K562 (cell line): ENCODE results near the gene MECR. TPM values are rescaled to one million over a fixed set of nuclear protein-coding genes. Genes with fewer than 3 reads are reported as not detected.

Experiments used
- BRF1 ChIP-seq: IDR thresholded peaks from 3 replicates; pipeline ENCODE4 v1.6.1; 2011; ENCODE audit warnings: borderline replicate concordance, mild to moderate bottlenecking; ENCODE audit not compliant: insufficient read length; ENCODE audit errors: extremely low read depth
- CSDE1 ChIP-seq, 2 experiments: fragments of 450-650 bp; IDR thresholded peaks; 2 replicates each; pipeline ENCODE4 v1.6.1; 2016; ENCODE audit warnings: mild to moderate bottlenecking in 1 of 2
- E2F8 ChIP-seq: fragments of 450-650 bp; IDR thresholded peaks from 2 replicates; pipeline ENCODE4 v1.7.1; 2018; ENCODE audit warnings: mild to moderate bottlenecking, low read depth; ENCODE audit not compliant: partially characterized antibody
- EZH2 ChIP-seq: IDR thresholded peaks from 2 replicates; pipeline ENCODE4 v1.6.1; 2012; ENCODE audit warnings: low read depth, mild to moderate bottlenecking, inconsistent platforms, low read length, borderline replicate concordance
- GTF2F1 ChIP-seq: IDR thresholded peaks from 2 replicates; pipeline ENCODE4 v1.6.1; 2011; ENCODE audit warnings: low read depth, low read length, improper control_type of control experiment
- IRF2 ChIP-seq: sonication (generic); formaldehyde crosslinking; IDR thresholded peaks from 2 replicates; pipeline ENCODE4 v1.8.1; 2022; ENCODE audit warnings: mild to moderate bottlenecking, missing genetic modification reagents
- KAT7 ChIP-seq: sonication (generic); formaldehyde crosslinking; IDR thresholded peaks from 2 replicates; pipeline ENCODE4 v1.8.0; 2022; ENCODE audit warnings: missing genetic modification reagents, mild to moderate bottlenecking, borderline replicate concordance
- MYC ChIP-seq, 2 experiments: fragments of 250-450 bp in 1 of 2; sonication (Bioruptor Pico) in 1 of 2; IDR thresholded peaks; 2 replicates each; pipeline versions ENCODE4 v1.5.1 to v1.6.1; 2012 to 2021; ENCODE audit warnings: low read depth in 2 of 2, borderline replicate concordance in 1 of 2, improper control_type of control experiment in 1 of 2, low read length in 1 of 2, mild to moderate bottlenecking in 1 of 2, moderate library complexity in 1 of 2
- NCOA1 ChIP-seq: fragments of 450-650 bp; IDR thresholded peaks from 2 replicates; pipeline ENCODE4 v1.6.1; 2016; ENCODE audit warnings: low read depth
- PTRF ChIP-seq: fragments of 450-650 bp; IDR thresholded peaks from 2 replicates; pipeline ENCODE4 v1.6.1; 2016; ENCODE audit warnings: mild to moderate bottlenecking, missing genetic modification characterization, missing compliant biosample characterization
- RB1 ChIP-seq: fragments of 450-650 bp; IDR thresholded peaks from 2 replicates; pipeline ENCODE4 v1.6.1; 2017; ENCODE audit warnings: low read depth, mild to moderate bottlenecking
- SMARCA5 ChIP-seq: fragments of 450-650 bp; IDR thresholded peaks from 2 replicates; pipeline ENCODE4 v1.6.1; 2016
- TRIM25 ChIP-seq: fragments of 450-650 bp; IDR thresholded peaks from 2 replicates; pipeline ENCODE4 v1.7.0; 2016; ENCODE audit warnings: borderline replicate concordance
- UBTF ChIP-seq, 2 experiments: IDR thresholded peaks; 2 replicates each; pipeline ENCODE4 v1.6.1; 2012; ENCODE audit warnings: improper control_type of control experiment in 2 of 2, low read depth in 2 of 2, low read length in 2 of 2, borderline replicate concordance in 1 of 2
- ZFP30 ChIP-seq: fragments of 250-450 bp; sonication (Bioruptor Pico); IDR thresholded peaks from 2 replicates; pipeline ENCODE4 v1.8.0; 2022; ENCODE audit warnings: moderate library complexity, mild to moderate bottlenecking, inconsistent platforms, borderline replicate concordance
- ZNF41 ChIP-seq: fragments of 250-450 bp; sonication (Bioruptor Pico); conservative IDR thresholded peaks from 2 replicates; pipeline ENCODE4 v1.4.0; 2020; ENCODE audit warnings: mild to moderate bottlenecking
- ZNF449 ChIP-seq: fragments of 250-450 bp; sonication (Bioruptor Pico); IDR thresholded peaks from 2 replicates; pipeline ENCODE4 v1.8.0; 2022; ENCODE audit warnings: moderate library complexity, mild to moderate bottlenecking, inconsistent platforms
- ZNF583 ChIP-seq: fragments of 250-450 bp; sonication (Bioruptor Pico); IDR thresholded peaks from 2 replicates; pipeline ENCODE4 v1.4.0; 2020
- polyA plus RNA-seq, 8 experiments: library from polyadenylated mRNA; depleted of rRNA in 4 of 8; stranded (reverse) in 5 of 8; unstranded in 3 of 8; fragments of >200 nt; fragmentation: Nextera tagmentation in 2 of 8; fragmentation: Illumina TruSeq in 1 of 8; extraction: Ambion mirVana in 2 of 8; extraction: Trizol in 1 of 8; gene quantifications; 2 replicates each; pipeline versions ENCODE4 v1.2.1 to v1.2.3, GENCODE V29; 2011 to 2014; ENCODE audit warnings: inconsistent platforms in 1 of 8, missing spikeins in 1 of 8
- total RNA-seq, 7 experiments: library from RNA; depleted of rRNA in 6 of 7; stranded (reverse); fragments of >200 nt in 6 of 7; fragmentation: Illumina TruSeq in 2 of 7; extraction: Trizol in 2 of 7; gene quantifications; 2 replicates each; pipeline versions ENCODE4 v1.2.1 to v1.2.3, GENCODE V29; 2011 to 2021; ENCODE audit warnings: low replicate concordance in 1 of 7

MECR gene
- total and polyA plus RNA-seq, 9 of the 15 experiments (the other 6 are each of a cell fraction or from before 2014, with no cell fraction given) = 10.4 to 58.6 (median 42.9) TPM

- TF ChIP-seq KAT7 (CRISPR knock-in tag) (peak; percentile 72; the same call in 1 of the 2 replicates), ZNF41 (CRISPR knock-in tag) (0 out of 2 replicates have a peak, but pooled peaks have one; percentile 13), GTF2F1 (0 out of 2 replicates have a peak, but pooled peaks have one; percentile 26), BRF1 (no peak), EZH2 (peak; percentile 46; the same call in 1 of the 2 replicates), UBTF (IDR thresholded peaks at IDR 0.05; ENCODE audit: borderline replicate concordance in 1 of 2, low read depth in 2 of 2, low read length in 2 of 2) (peak in 1 of 2 experiments; percentile 35; a peak in 1 of 4 replicates), ZNF583 (CRISPR knock-in tag) (peak; percentile 69; the same call in 1 of the 2 replicates), RB1 (0 out of 2 replicates have a peak, but pooled peaks have one; percentile 17), ZFP30 (CRISPR knock-in tag) (peak; percentile 92; the same call in 1 of the 2 replicates), MYC (IDR thresholded peaks at IDR 0.05; ENCODE audit: low read depth, low read length) (peak; percentile 83), MYC (CRISPR knock-in tag; IDR thresholded peaks at IDR 0.05; ENCODE audit: borderline replicate concordance, low read depth) (no peak), TRIM25 (peak; percentile 100), IRF2 (CRISPR knock-in tag) (no peak), SMARCA5 (peak; percentile 76; the same call in 1 of the 2 replicates), E2F8 (peak; percentile 74), NCOA1 (peak; percentile 94), CSDE1 (IDR thresholded peaks at IDR 0.05) (peak in 1 of 2 experiments; percentile 51; a peak in 1 of 4 replicates), PTRF (tag) (0 out of 2 replicates have a peak, but pooled peaks have one; percentile 10), ZNF449 (CRISPR knock-in tag) (peak; percentile 97; the same call in 1 of the 2 replicates)
Observed at GRCh38 chr1:29156543-29157268, 74.0 kb downstream of the MECR start (continued).
